OCI-LY3 (cell line): Measurements from ENCODE around the gene MTIF2.
"Not testable (repeated sequence)": the region's sequence is repeated elsewhere in the genome, so short reads cannot be mapped to it uniquely, and the experiment has no call there.

Source experiments
- H2AFZ ChIP-seq: fragments of 200-600, 300-600 bp; shearing (Covaris generic); 2 replicates; pipeline ENCODE4 v1.6.0; 2014; ENCODE audit warnings: antibody characterized with exemption, low read depth, low read length
- H3K27ac ChIP-seq: fragments of 200-600, 300-600 bp; sonication (generic); 2 replicates; pipeline ENCODE4 v1.5.1; 2014; ENCODE audit warnings: mild to moderate bottlenecking, low read length, moderate library complexity, mixed read lengths
- H3K27me3 ChIP-seq: fragments of 200-600, 300-600 bp; sonication (generic); 2 replicates; pipeline ENCODE4 v1.6.1; 2014; ENCODE audit warnings: low read depth, low read length, mixed read lengths
- H3K36me3 ChIP-seq: fragments of 200-600, 300-600 bp; sonication (generic); replicated peaks from 2 replicates; pipeline ENCODE3; 2014; ENCODE audit warnings: low read depth, low read length, mixed read lengths
- H3K4me1 ChIP-seq: fragments of 300-600, 200-600 bp; sonication (generic); 2 replicates; pipeline ENCODE4 v1.6.1; 2014; ENCODE audit warnings: low read length, mixed read lengths
- H3K4me2 ChIP-seq: fragments of 200-600, 300-600 bp; sonication (generic); 2 replicates; pipeline ENCODE4 v1.6.1; 2014; ENCODE audit warnings: low read length, mixed read lengths
- H3K4me3 ChIP-seq: fragments of 300-600, 200-600 bp; sonication (generic); 2 replicates; pipeline ENCODE4 v1.5.1; 2014; ENCODE audit warnings: antibody characterized with exemption, mild to moderate bottlenecking, low read length, moderate library complexity
- H3K79me2 ChIP-seq: fragments of 300-600, 200-600 bp; shearing (Covaris generic); 2 replicates; pipeline ENCODE4 v1.6.1; 2014; ENCODE audit warnings: mild to moderate bottlenecking, low read length, mixed read lengths
- H3K9ac ChIP-seq: fragments of 300-600, 200-600 bp; shearing (Covaris generic); 2 replicates; pipeline ENCODE4 v1.6.0; 2014; ENCODE audit warnings: mild to moderate bottlenecking, low read length, moderate library complexity
- H3K9me3 ChIP-seq: fragments of 200-600, 300-600 bp; shearing (Covaris generic); 2 replicates; pipeline ENCODE4 v1.6.1; 2014; ENCODE audit warnings: low read length, mixed read lengths; ENCODE audit not compliant: insufficient read depth
- H4K20me1 ChIP-seq: fragments of 200-600, 300-600 bp; sonication (generic); 2 replicates; pipeline ENCODE4 v1.6.1; 2016; ENCODE audit warnings: low read length, mixed read lengths; ENCODE audit not compliant: insufficient read depth
- CTCF ChIP-seq: fragments of 200-600, 300-600 bp; sonication (generic); IDR thresholded peaks from 2 replicates; pipeline ENCODE4 v1.5.1; 2014; ENCODE audit warnings: antibody characterized with exemption, low read length, low read depth
- EZH2phosphoT487 ChIP-seq: fragments of 200-600 bp; shearing (Covaris generic); IDR thresholded peaks from 2 replicates; pipeline ENCODE4 v1.6.1; 2018; ENCODE audit warnings: antibody characterized with exemption, mixed run types, low read depth

MTIF2 gene

GRCh38 chr2:55247025-55247424, 22.0 kb downstream of the MTIF2 start:
- Histone ChIP-seq H3K27me3 (no peaks in the 10 kb centered on the region), H3K4me2 (no peak overlapping the region), H3K9ac (no peak overlapping the region), H3K27ac (no peak overlapping the region), H3K36me3 (peaks cover 19% of the 10 kb centered on the region), H3K4me1 (peaks cover 6% of the 10 kb centered on the region), H4K20me1 (no peaks in the 10 kb centered on the region), H3K9me3 (no peaks in the 10 kb centered on the region), H3K79me2 (no peaks in the 10 kb centered on the region), H2AFZ (no peak overlapping the region), H3K4me3 (no peak overlapping the region)
- TF ChIP-seq EZH2phosphoT487, result no peak
- TF ChIP-seq CTCF, result no peak

- Histone ChIP-seq H2AFZ (no peak overlapping the region), H3K4me3 (no peak overlapping the region), H3K27ac (no peak overlapping the region), H3K27me3 (no peaks in the 10 kb centered on the region), H4K20me1 (no peaks in the 10 kb centered on the region), H3K79me2 (no peaks in the 10 kb centered on the region), H3K9ac (no peak overlapping the region), H3K4me2 (no peak overlapping the region), H3K4me1 (peaks cover 6% of the 10 kb centered on the region), H3K9me3 (no peaks in the 10 kb centered on the region), H3K36me3 (peaks cover 17% of the 10 kb centered on the region)
- TF ChIP-seq CTCF (no peak), EZH2phosphoT487 (no peak)
Measured at GRCh38 chr2:55245411-55245810, 23.6 kb downstream of the MTIF2 start.

- Histone ChIP-seq H3K9ac (no peak overlapping the region), H2AFZ (no peak overlapping the region), H3K4me3 (no peak overlapping the region), H3K9me3 (no peaks in the 10 kb centered on the region), H3K79me2 (no peaks in the 10 kb centered on the region), H3K27me3 (no peaks in the 10 kb centered on the region), H4K20me1 (no peaks in the 10 kb centered on the region), H3K27ac (no peak overlapping the region), H3K4me1 (peaks cover 6% of the 10 kb centered on the region), H3K36me3 (peaks cover 20% of the 10 kb centered on the region), H3K4me2 (no peak overlapping the region)
- TF ChIP-seq EZH2phosphoT487 (no peak), CTCF (no peak)
Measured at GRCh38 chr2:55242617-55243016, 26.4 kb downstream of the MTIF2 start.

- not testable (repeated sequence) for H3K27me3 ChIP-seq, H3K4me2 ChIP-seq, H3K27ac ChIP-seq, H3K79me2 ChIP-seq, H3K9ac ChIP-seq, H4K20me1 ChIP-seq, H3K9me3 ChIP-seq, H3K4me3 ChIP-seq, H2AFZ ChIP-seq, H3K4me1 ChIP-seq
- peaks cover 27% of the 10 kb centered on the region for H3K36me3 ChIP-seq
Measured at GRCh38 chr2:55241582-55241981, 27.4 kb downstream of the MTIF2 start.

GRCh38 chr2:55239656-55240222, 29.3 kb downstream of the MTIF2 start:
- H3K4me3 ChIP-seq, result no peak overlapping the region
- H3K9me3 ChIP-seq, result no peaks in the 10 kb centered on the region
- H3K4me1 ChIP-seq, result peaks cover 9% of the 10 kb centered on the region
- H2AFZ ChIP-seq, result no peak overlapping the region
- no peaks in the 10 kb centered on the region for H4K20me1 ChIP-seq
- no peak overlapping the region for H3K9ac ChIP-seq
- peaks cover 38% of the 10 kb centered on the region for H3K36me3 ChIP-seq
- TF ChIP-seq CTCF, result no peak
- no peak for TF ChIP-seq EZH2phosphoT487
- H3K4me2 ChIP-seq, result no peak overlapping the region
- H3K79me2 ChIP-seq, result peaks cover 7% of the 10 kb centered on the region
- H3K27me3 ChIP-seq, result no peaks in the 10 kb centered on the region
- no peak overlapping the region for H3K27ac ChIP-seq
